Thyroid gland (tissue), 4 donors: Measurements from ENCODE around the gene USP48.

ENCODE experiments used
- CTCF ChIP-seq, 6 experiments: fragments of 200-600 bp in 3 of 6; fragments of 450-650 bp in 3 of 6; sonication (generic) in 3 of 6; IDR thresholded peaks; one replicate each; pipeline ENCODE4 v1.5.1; 2016 to 2019; ENCODE audit warnings: antibody characterized with exemption in 6 of 6, mild to moderate bottlenecking in 2 of 6, inconsistent platforms in 1 of 6, moderate library complexity in 1 of 6
- POLR2A ChIP-seq, 2 donors: fragments of 450-650 bp; IDR thresholded peaks; one replicate each; pipeline ENCODE4 v1.6.1; 2017; ENCODE audit warnings: antibody characterized with exemption in 2 of 2, mild to moderate bottlenecking in 2 of 2, moderate library complexity in 1 of 2

- TF ChIP-seq CTCF (IDR thresholded peaks at IDR 0.05) (no peak), POLR2A (IDR thresholded peaks at IDR 0.05) (no peak)
Measured at GRCh38 chr1:21724570-21724969, 58.4 kb downstream of the USP48 start.
